K562 (cell line): ENCODE results near the gene GALM.

ENCODE experiments used
- IRF2 ChIP-seq: sonication (generic); formaldehyde crosslinking; IDR thresholded peaks from 2 replicates; pipeline ENCODE4 v1.8.1; 2022; ENCODE audit warnings: mild to moderate bottlenecking, missing genetic modification reagents
- NR2C1 ChIP-seq, 2 experiments: fragments of 450-650 bp; IDR thresholded peaks; 2 replicates each; pipeline ENCODE4 v1.6.1; 2017; ENCODE audit warnings: mild to moderate bottlenecking in 2 of 2, antibody characterized with exemption in 1 of 2, inconsistent platforms in 1 of 2, missing compliant biosample characterization in 1 of 2, missing genetic modification characterization in 1 of 2
- XRCC4 ChIP-seq: IDR thresholded peaks from one replicate; pipeline ENCODE4 v1.6.1; 2011; ENCODE audit not compliant: insufficient read depth, insufficient read length; ENCODE audit errors: extremely low read depth
- TF ChIP-seq, protein P1 (sequence below): fragments of 250-450 bp; sonication (Bioruptor Pico); IDR thresholded peaks from 2 replicates; pipeline ENCODE4 v1.4.0; 2020; ENCODE audit warnings: mild to moderate bottlenecking, moderate library complexity
- TF ChIP-seq, protein P2 (sequence below): sonication (generic); formaldehyde crosslinking; IDR thresholded peaks from 2 replicates; pipeline ENCODE4 v1.8.1; 2023; ENCODE audit warnings: mild to moderate bottlenecking, missing genetic modification reagents, moderate library complexity

DNA sequence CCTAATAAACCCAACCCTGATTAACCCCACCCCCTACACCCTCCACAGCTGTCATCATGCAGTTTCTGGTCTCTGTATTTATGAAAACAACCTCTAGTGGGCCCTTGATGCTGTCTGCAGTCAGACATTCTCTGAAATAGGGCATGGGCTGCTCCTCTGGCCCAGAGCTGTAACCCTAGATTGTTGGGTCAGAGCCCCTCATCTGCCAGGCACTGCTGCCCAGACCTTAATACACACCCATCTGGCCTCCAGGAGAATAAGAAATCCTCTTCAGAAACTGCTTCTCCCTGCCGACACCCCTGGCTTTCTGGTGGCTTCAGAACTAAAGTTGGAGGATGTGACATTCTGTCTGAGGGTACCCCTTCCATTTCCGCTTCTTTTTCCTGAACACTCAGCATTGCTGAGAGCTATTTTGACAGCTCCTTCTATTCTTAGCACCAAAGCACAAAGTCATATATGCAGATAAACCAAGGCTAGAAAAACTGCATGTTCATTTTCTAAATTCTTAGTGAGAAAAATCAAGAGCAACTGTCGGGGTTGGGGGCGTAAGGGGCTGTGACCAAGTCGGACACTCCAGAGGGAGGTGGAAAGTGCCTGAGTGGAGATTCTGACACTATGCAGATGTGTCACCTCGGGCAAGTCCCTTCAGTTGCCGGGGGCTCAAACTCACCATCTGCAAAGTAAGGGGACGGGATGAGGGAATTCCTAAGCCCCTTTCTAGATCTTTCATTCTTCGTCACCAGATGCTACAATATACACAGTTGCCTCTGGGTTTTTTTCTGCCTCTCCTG is 56.6 kb downstream of the GALM start:
- TF ChIP-seq, protein P1, sequence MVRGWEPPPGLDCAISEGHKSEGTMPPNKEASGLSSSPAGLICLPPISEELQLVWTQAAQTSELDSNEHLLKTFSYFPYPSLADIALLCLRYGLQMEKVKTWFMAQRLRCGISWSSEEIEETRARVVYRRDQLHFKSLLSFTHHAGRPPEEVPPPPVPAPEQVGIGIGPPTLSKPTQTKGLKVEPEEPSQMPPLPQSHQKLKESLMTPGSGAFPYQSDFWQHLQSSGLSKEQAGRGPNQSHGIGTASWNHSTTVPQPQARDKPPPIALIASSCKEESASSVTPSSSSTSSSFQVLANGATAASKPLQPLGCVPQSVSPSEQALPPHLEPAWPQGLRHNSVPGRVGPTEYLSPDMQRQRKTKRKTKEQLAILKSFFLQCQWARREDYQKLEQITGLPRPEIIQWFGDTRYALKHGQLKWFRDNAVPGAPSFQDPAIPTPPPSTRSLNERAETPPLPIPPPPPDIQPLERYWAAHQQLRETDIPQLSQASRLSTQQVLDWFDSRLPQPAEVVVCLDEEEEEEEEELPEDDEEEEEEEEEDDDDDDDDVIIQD (CRISPR knock-in tag): no peak
- TF ChIP-seq NR2C1 (IDR thresholded peaks at IDR 0.05): no peak
- no peak for TF ChIP-seq NR2C1 (tag; IDR thresholded peaks at IDR 0.05)
- TF ChIP-seq XRCC4: no peak
- TF ChIP-seq, protein P2, sequence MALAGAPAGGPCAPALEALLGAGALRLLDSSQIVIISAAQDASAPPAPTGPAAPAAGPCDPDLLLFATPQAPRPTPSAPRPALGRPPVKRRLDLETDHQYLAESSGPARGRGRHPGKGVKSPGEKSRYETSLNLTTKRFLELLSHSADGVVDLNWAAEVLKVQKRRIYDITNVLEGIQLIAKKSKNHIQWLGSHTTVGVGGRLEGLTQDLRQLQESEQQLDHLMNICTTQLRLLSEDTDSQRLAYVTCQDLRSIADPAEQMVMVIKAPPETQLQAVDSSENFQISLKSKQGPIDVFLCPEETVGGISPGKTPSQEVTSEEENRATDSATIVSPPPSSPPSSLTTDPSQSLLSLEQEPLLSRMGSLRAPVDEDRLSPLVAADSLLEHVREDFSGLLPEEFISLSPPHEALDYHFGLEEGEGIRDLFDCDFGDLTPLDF (CRISPR knock-in tag): no peak
- TF ChIP-seq IRF2 (CRISPR knock-in tag): no peak
